ENCODE data around the gene FH. TPM values are rescaled to one million over a fixed set of nuclear protein-coding genes. Genes with fewer than 3 reads are reported as not detected.
A peak's percentile ranks its signal among the peaks of the same experiment; 100 is the strongest.

Gene FH
- total and polyA plus RNA-seq, 2 experiments from 2014 or later, result 56.2 to 69.8 TPM

- no peaks in the 10 kb centered on the region for H3K36me3 ChIP-seq (ENCODE audit: insufficient read depth)
- H3K27me3 ChIP-seq (ENCODE audit: insufficient read depth), result no peaks in the 10 kb centered on the region
- H2AFZ ChIP-seq, result no peak overlapping the region
- Mint-ChIP-seq H3K36me3 (ENCODE audit: low read depth) (no peaks in the 10 kb centered on the region), H3K27me3 (ENCODE audit: insufficient read depth, low read depth, poor library complexity) (no peaks in the 10 kb centered on the region), H3K4me3 (no peak overlapping the region), H3K27ac (no peak overlapping the region), H3K9me3 (no peaks in the 10 kb centered on the region), H3K4me1 (peaks cover 6% of the 10 kb centered on the region; the same call in 2 of the 3 replicates)
- TF ChIP-seq NANOG (IDR thresholded peaks at IDR 0.05; ENCODE audit: borderline replicate concordance), result no peak
- no peak overlapping the region for H3K27ac ChIP-seq (ENCODE audit: low read depth)
- no peak overlapping the region for H3K4me2 ChIP-seq
- H3K9me2 ChIP-seq (ENCODE audit: insufficient read depth), result no peaks in the 10 kb centered on the region
- H3K79me2 ChIP-seq (replicated peaks; ENCODE audit: insufficient read depth), result peaks cover 22% of the 10 kb centered on the region
- H4K20me1 ChIP-seq (replicated peaks; ENCODE audit: insufficient read depth), result 0 out of 2 replicates have a peak, but pooled peaks cover 5% of the 10 kb centered on the region
- DNase-seq (ENCODE audit: low spot score), result no peak
- no peaks in the 10 kb centered on the region for H3F3A ChIP-seq (replicated peaks; ENCODE audit: low read depth)
- no peak overlapping the region for H3K4me3 ChIP-seq
- ATAC-seq, result no peak
- peaks cover 6% of the 10 kb centered on the region for H3K4me1 ChIP-seq (ENCODE audit: insufficient read depth)
Measured at GRCh38 chr1:241521718-241522117, 2.2 kb upstream of the FH start.

DNA sequence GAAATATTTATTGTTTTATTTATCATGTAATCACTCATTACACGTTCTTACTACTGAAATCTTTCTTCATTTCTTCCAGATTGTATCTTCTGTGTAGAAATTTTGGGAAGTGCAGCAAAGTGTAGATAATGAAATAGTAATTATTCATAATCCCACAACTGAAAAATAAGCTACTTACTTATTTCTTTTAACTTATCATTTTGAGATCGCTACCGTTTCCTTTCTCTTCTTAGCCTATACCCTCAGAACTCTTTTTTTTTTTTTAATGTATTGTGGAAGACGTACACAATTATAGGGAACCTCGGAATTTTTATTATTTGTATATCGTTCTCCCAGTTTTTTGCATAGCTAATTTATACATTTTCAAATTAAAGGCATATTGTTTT lies 518 bp upstream of the FH start:
- ATAC-seq, result no peak
- Histone ChIP-seq H3K36me3 (ENCODE audit: insufficient read depth) (no peaks in the 10 kb centered on the region), H4K20me1 (replicated peaks; ENCODE audit: insufficient read depth) (0 out of 2 replicates have a peak, but pooled peaks cover 5% of the 10 kb centered on the region), H3F3A (replicated peaks; ENCODE audit: low read depth) (no peaks in the 10 kb centered on the region), H3K27ac (ENCODE audit: low read depth) (no peak overlapping the region), H3K9me2 (ENCODE audit: insufficient read depth) (no peaks in the 10 kb centered on the region), H2AFZ (peak overlapping the region; percentile 16; the same call in 1 of the 2 replicates), H3K27me3 (ENCODE audit: insufficient read depth) (no peaks in the 10 kb centered on the region), H3K4me2 (peak overlapping the region; percentile 70), H3K4me3 (peak overlapping the region; percentile 64), H3K79me2 (replicated peaks; ENCODE audit: insufficient read depth) (peaks cover 37% of the 10 kb centered on the region), H3K4me1 (ENCODE audit: insufficient read depth) (peaks cover 6% of the 10 kb centered on the region)
- Mint-ChIP-seq H3K27ac (no peak overlapping the region), H3K27me3 (ENCODE audit: insufficient read depth, low read depth, poor library complexity) (no peaks in the 10 kb centered on the region), H3K9me3 (no peaks in the 10 kb centered on the region), H3K4me3 (no peak overlapping the region), H3K36me3 (ENCODE audit: low read depth) (peaks cover 6% of the 10 kb centered on the region; the same call in 2 of the 3 replicates), H3K4me1 (peaks cover 6% of the 10 kb centered on the region; the same call in 2 of the 3 replicates)
- TF ChIP-seq EZH2phosphoT487 (IDR thresholded peaks at IDR 0.05; ENCODE audit: unreplicated experiment) (no peak), ZNF331 (CRISPR knock-in tag; IDR thresholded peaks at IDR 0.05; ENCODE audit: low read depth) (no peak), CREB1 (CRISPR knock-in tag; IDR thresholded peaks at IDR 0.05; ENCODE audit: low read depth) (no peak), ETS1 (IDR thresholded peaks at IDR 0.05) (no peak), ZNF114 (CRISPR knock-in tag; IDR thresholded peaks at IDR 0.05) (no peak), JUNB (IDR thresholded peaks at IDR 0.05; ENCODE audit: unreplicated experiment) (no peak)
- no peak for DNase-seq (ENCODE audit: low spot score)

DNA sequence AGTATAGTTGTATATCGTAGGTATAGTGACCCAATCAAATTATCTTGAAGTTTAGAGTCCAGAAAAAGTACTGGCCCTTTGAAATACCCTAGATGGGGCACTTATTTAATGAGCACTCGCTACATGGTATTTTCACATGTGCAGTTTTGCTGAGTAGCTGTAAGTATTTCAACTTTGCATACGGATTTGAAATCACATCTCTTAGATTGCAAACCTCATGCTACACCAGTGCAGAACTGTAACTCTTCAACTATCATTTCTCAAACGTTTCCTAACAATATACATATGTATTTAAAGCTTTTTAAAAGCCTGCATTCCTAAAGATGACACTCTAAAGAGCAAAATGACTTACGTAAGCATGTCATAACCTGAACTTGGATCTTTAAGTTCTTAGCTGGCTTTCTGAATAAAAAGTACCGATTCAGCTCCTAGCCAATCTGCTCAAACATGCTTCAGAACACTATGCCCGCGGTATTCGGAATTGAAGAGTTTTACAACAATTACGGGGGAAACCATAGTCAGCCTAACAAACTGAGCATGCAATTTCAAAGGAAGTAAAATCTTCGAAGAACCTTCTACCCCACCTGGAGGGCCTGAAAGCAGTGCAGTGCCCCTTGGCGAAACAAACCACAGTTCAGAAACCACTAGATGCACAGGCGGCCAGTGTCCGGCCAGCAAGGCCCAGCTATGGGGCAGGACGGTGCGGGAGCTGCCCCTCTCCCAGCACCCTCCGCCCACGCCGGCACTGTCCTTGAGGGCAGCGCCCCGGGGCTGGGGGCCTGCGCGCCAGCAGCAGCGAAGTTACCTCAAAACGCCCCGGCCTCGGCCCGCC lies 863 bp downstream of the FH start:
- Histone ChIP-seq H2AFZ (peak overlapping the region; percentile 67; the same call in 1 of the 2 replicates), H3K27ac (ENCODE audit: low read depth) (no peak overlapping the region), H3K4me1 (ENCODE audit: insufficient read depth) (peaks cover 6% of the 10 kb centered on the region), H4K20me1 (replicated peaks; ENCODE audit: insufficient read depth) (0 out of 2 replicates have a peak, but pooled peaks cover 5% of the 10 kb centered on the region), H3K4me3 (peak overlapping the region; percentile 64), H3K79me2 (replicated peaks; ENCODE audit: insufficient read depth) (peaks cover 51% of the 10 kb centered on the region), H3K9me2 (ENCODE audit: insufficient read depth) (no peaks in the 10 kb centered on the region), H3K4me2 (peak overlapping the region; percentile 85), H3K27me3 (ENCODE audit: insufficient read depth) (no peaks in the 10 kb centered on the region), H3F3A (replicated peaks; ENCODE audit: low read depth) (no peaks in the 10 kb centered on the region), H3K36me3 (ENCODE audit: insufficient read depth) (no peaks in the 10 kb centered on the region)
- H3K27ac Mint-ChIP-seq, result peak overlapping the region; percentile 16; the same call in 1 of the 2 replicates
- H3K27me3 Mint-ChIP-seq (ENCODE audit: insufficient read depth, low read depth, poor library complexity), result no peaks in the 10 kb centered on the region
- H3K9me3 Mint-ChIP-seq, result no peaks in the 10 kb centered on the region
- H3K4me1 Mint-ChIP-seq, result peaks cover 6% of the 10 kb centered on the region; the same call in 2 of the 3 replicates
- peaks cover 9% of the 10 kb centered on the region; the same call in 2 of the 3 replicates for H3K36me3 Mint-ChIP-seq (ENCODE audit: low read depth)
- DNase-seq (ENCODE audit: low spot score), result no peak
- H3K4me3 Mint-ChIP-seq, result peak overlapping the region; percentile 93; the same call in 2 of the 3 replicates
- no peak; the same call in 2 of the 3 replicates for ATAC-seq
- TF ChIP-seq EZH2phosphoT487 (IDR thresholded peaks at IDR 0.05; ENCODE audit: unreplicated experiment), result no peak
- TF ChIP-seq EZH2 (IDR thresholded peaks at IDR 0.05; ENCODE audit: low read depth, unreplicated experiment), result no peak
